GM19043 (cell line): ENCODE data around the gene CAMK2N1.

Experiments
- ATAC-seq: cut with Tn5 transposase; IDR thresholded peaks from one replicate; pipeline ENCODE4 v1.9.1; 2021; ENCODE audit warnings: low read depth; ENCODE audit not compliant: unreplicated experiment

Gene CAMK2N1

DNA sequence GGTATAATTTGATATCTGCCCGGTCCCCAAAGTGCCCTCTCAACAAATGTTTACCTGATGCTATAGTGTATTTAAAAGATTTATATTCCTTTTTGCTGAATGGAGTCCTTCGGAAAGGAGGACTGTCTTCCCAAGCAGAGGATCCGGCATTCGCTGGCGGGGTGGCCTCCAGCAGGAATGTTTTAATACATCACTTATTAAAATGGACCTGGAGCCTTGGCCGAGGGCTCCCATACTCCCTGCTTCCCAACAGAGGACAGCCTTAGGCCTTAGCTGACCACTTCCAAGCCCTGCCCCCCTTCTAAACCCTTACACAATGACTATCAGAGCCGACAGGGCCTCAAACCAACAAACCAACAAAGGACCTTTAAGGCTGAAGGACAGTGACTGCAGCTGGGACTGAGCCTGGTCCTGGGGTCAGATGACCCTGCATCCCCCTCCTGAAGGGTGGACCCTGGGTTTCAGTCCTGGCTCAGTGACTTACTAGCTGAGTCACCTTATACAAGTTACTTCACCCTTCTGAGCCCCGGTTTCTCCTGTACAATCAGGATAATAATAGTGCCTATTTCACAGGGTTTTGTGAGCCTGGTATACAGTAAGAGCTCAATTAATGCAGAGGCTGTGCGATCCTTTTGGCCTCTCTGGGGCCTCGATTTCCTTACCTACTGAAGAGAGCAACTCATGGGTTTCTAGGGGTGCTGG, 5.6 kb downstream of the CAMK2N1 start:
- ATAC-seq = no peak

GRCh38 chr1:20479840-20480239, 6.2 kb downstream of the CAMK2N1 start:
- no peak for ATAC-seq

GRCh38 chr1:20478057-20478635, 7.9 kb downstream of the CAMK2N1 start:
- ATAC-seq = no peak

DNA sequence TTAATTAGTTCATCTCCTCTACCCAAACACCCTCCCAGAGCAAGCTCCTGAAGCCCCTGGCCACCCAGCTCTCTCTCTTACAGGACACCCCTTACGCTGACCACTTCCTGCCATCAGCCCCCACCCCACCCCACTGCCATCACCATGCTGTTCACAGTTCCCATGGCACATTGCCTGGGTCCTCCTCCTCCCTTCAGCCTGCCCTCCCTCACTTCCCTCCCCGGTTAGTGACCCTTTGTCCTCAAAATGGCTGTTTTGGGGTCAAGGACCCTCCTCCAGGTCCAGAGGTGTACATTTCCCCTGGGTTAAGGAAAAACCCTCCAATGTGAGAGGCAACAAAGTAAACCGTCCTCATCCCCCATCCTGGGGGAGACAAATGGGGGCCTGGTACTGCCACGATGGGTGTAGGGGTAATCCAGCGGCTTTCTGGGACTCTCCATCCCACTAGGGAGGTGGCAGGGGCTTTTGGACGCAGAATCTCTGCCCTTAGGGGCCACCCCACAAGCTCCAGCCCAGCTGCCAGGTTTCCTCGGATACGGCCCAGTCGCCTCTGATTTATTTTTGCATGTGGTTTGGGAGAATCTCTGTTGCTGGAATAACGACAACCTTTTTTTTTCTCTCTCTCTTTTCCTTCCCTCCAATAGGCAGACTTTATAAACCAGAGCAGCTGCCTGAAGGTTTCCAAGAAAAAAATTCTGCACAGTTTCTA, 8.5 kb downstream of the CAMK2N1 start:
- no peak for ATAC-seq

DNA sequence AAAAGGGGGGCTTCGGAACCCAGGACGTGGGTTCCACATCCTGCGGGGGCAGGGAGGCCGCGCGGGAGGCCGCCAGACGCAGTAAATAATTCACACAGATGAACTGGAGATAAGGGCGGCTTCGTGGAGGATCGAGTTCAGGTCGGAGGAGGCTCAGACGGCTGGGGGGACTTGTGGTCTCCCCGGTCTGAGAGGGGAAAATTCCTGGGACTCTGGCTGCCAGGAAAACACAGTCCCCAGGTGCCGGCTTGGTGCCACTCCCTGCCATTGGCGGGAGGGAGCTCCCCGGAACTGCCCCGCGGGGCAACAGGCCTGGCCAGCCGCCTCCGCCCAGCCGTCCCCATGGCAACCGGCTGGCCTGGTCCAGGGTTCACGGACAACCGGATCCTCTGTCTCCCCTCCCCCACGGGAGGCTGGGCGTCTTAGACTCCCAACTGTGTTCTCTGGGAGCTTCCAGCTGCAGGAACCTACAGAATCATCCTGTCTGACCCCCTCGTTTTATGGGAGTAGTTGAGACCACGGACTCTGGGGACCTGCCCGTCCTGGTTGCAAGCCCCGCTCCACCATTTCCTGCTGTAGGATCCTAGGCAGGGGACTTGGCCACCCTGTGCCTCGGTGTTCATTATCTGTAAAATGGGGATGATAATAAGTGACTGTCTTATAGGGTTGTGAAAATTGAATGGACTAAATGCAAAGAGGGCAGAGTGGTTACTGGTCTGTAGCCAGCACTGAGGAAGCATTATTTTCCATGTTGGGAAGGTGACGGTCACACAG, 9.6 kb downstream of the CAMK2N1 start:
- ATAC-seq = no peak

GRCh38 chr1:20474996-20475395, 11.0 kb downstream of the CAMK2N1 start:
- no peak for ATAC-seq

- no peak for ATAC-seq
Observed at GRCh38 chr1:20474333-20474975, 11.6 kb downstream of the CAMK2N1 start.

DNA sequence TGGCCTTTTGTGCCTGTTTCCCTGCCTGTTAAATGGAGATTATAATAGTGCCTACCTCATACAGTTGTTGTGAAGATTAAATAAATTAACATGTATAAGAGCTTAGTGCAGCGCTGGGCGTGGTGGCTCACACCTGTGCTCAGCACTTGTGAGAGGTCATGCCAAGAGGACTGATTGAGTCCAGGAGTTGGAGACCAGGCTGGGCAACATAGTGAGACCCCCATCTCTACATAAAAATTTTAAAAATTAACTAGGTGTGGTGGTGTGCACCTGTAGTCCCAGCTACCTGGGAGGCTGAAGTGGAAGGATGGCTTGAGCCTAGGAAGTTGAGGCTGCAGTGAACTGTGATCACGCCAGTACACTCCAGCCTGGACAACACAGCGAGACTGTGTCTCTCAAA, 12.1 kb downstream of the CAMK2N1 start:
- no peak for ATAC-seq

- no peak for ATAC-seq
Observed at GRCh38 chr1:20472860-20473711, 12.9 kb downstream of the CAMK2N1 start.

DNA sequence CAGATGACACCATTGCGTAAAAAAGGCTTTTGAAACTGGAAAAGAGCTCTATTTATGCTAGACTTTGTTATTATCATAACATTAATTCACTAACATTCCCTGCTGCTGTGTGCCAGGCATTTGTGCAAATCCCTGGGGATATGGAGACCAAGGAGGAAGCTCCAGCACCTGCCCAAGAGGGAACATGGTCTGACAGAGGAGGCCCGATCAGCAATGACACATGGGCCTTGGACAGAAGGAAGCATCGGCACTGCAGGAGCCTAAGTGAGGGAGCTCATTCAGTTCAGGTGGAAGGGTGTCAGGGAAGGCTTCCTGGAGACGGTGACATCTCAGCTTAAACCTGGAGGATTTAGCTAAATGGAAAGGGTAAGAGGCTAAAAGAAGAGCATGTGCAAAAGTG, 13.9 kb downstream of the CAMK2N1 start:
- no peak for ATAC-seq

DNA sequence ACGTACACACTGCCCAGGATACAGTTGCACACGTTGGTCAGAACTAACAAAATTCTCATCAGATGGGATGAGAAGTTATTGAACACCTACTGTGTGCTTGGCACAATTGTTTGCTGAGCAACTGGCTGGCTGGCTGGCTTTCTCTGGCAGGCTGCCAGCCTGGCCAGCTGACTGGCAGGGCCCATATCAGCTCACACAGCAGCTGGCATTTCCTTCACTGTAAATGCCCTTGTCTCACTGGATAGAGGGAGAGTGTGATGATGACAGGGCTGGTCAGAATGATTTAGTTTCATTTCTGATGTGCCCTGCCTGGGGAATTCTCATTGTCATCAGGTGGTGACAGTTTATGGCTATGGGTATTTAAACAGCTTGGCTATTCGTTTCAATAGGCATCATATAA, 15.8 kb downstream of the CAMK2N1 start:
- no peak for ATAC-seq

- no peak for ATAC-seq
Observed at GRCh38 chr1:20469406-20470076, 16.5 kb downstream of the CAMK2N1 start.

DNA sequence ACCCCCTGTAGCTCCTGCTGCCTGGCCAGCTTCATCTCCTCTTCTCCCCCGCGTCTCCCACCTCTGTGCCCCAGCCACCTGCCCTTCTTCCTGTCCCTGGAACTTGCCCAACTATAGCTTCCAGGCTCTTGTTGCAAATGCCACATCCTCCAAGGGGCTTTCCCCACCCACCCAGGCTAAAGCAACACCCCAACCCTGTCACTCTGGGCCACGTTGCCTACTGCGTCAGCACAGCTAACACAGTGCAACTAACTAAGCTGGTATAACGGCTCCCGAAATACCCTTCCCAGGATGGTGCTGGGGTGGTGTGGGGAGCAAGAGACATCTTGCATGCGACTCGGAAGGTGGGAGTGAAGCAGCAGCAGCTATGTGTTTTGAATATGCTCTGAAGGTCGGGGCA, 19.7 kb downstream of the CAMK2N1 start:
- no peak for ATAC-seq

- ATAC-seq = no peak
Observed at GRCh38 chr1:20465187-20465586, 20.8 kb downstream of the CAMK2N1 start.

DNA sequence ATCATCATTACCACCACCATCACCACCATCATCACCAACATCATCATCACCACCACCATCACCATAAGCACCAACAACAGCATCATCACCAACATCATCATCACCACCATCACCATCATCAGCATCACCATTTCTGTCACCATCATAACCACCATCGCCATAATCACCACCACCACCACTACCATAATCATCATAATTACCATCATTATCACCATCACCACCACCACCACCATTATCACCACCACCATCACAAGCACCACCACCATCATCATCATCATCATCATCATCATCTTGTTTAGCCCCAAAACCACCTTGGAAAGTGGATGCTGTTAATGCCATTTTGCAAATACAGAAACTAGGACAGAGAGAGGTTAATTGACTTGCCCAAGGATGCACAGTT, 22.5 kb downstream of the CAMK2N1 start:
- no peak for ATAC-seq

DNA sequence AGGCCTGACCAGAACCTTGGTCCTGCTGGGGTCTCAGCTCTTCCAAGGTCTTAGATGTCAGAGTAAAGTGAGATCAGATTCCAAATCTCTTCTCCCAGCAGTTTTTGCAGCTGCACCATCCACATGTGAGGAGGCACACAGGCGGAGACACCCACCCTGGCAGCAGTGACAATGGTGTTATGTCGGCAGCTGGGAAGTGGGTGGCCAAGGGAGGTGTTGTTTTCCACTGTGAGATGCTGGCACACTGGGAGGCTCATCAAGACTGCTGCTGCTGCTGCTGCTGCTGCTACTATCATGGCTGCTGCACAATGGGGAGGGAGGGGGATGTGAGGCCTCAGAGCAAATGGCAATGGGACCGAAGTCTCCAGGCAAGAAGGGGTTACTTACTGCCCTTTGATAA, 23.6 kb downstream of the CAMK2N1 start:
- ATAC-seq = no peak

- no peak for ATAC-seq
Observed at GRCh38 chr1:20458717-20459116, 27.3 kb downstream of the CAMK2N1 start.

DNA sequence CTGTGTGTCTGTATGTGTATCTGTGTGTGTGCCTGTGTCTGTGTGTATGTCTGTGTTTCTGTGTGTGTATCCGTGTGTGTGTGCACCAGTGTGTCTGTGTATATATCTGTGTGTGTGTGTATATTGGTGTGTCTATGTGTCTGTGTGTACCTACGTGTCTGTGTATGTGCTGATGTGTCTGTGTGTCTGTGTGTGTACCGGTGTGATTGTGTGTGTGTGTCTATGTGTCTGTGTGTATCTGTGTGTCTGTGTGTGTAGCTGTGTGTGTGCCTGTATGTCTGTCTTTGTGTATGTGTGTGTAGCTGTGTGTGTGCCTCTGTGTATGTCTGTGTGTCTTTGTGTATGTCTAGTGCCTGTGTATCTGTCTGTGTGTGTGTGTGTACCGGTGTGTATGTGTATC, 32.0 kb downstream of the CAMK2N1 start:
- ATAC-seq = no peak

DNA sequence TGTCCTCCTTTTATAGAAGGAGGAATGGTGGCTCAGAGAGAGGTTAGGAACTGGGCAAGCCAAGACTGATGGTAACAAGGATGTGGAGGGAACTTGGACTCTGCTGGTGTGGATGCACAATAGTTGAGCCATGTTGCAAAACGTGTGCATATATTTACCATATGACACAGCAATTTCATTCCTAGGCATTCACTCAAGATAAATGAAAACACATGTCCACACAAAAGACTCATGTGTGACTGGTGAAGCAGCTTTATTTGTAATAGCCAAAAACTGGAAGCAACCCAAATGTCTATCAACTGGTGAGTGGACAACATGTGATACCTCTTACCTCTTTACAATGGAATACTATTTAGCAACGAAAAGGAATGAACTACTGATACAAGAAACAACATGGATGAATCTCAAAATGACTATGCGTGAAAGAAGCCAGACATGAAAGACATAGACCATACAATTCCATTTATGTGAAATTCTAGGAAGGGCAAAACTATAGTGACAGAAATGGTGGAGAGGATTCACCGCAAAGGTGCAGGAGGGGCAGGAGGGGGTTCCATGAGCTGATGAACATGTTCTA, 36.2 kb downstream of the CAMK2N1 start:
- ATAC-seq = no peak
